SHP77 (cell line): Measurements from ENCODE around the gene ABCC8.

Experiments
- DNase-seq, 2 experiments: peaks; one replicate each; lab custom pipeline; 2025; lab: John Stamatoyannopoulos, UW

ABCC8 gene

GRCh38 chr11:17476317-17477083 is at the start of gene ABCC8:
ABCC8 (minus strand) TSS chr11:17476845; CDS start chr11:17476776, 69 bp downstream.
- no peak for DNase-seq

- DNase-seq: no peak
These were observed 49.7 kb upstream of the ABCC8 start for GRCh38 chr11:17526326-17526725.

- no peak for DNase-seq
These were observed 48.9 kb upstream of the ABCC8 start for GRCh38 chr11:17525570-17525969.

GRCh38 chr11:17524221-17524620 is 47.6 kb upstream of the ABCC8 start:
- no peak for DNase-seq

GRCh38 chr11:17522655-17523054 is 46.0 kb upstream of the ABCC8 start:
- DNase-seq: no peak

- DNase-seq: no peak
These were observed 44.7 kb upstream of the ABCC8 start for GRCh38 chr11:17521106-17521900.

GRCh38 chr11:17519061-17519885 is 42.6 kb upstream of the ABCC8 start:
- DNase-seq: no peak

- no peak for DNase-seq
These were observed 41.7 kb upstream of the ABCC8 start for GRCh38 chr11:17518366-17518765.

- no peak for DNase-seq
These were observed 40.5 kb upstream of the ABCC8 start for GRCh38 chr11:17517186-17517585.

- no peak for DNase-seq
These were observed 40.0 kb upstream of the ABCC8 start for GRCh38 chr11:17516551-17517150.

- DNase-seq: no peak
These were observed 39.0 kb upstream of the ABCC8 start for GRCh38 chr11:17515443-17516176.

- DNase-seq: no peak
These were observed 37.8 kb upstream of the ABCC8 start for GRCh38 chr11:17514476-17514875.

- no peak for DNase-seq
These were observed 37.2 kb upstream of the ABCC8 start for GRCh38 chr11:17513853-17514252.

GRCh38 chr11:17512101-17512500 is 35.5 kb upstream of the ABCC8 start:
- DNase-seq: no peak

GRCh38 chr11:17511571-17511970 is 34.9 kb upstream of the ABCC8 start:
- DNase-seq: no peak

GRCh38 chr11:17510507-17511206 is 34.0 kb upstream of the ABCC8 start:
- no peak for DNase-seq

GRCh38 chr11:17508791-17509190 is 32.1 kb upstream of the ABCC8 start:
- no peak for DNase-seq

- DNase-seq: no peak
These were observed 31.7 kb upstream of the ABCC8 start for GRCh38 chr11:17508306-17508705.

GRCh38 chr11:17507773-17508172 is 31.1 kb upstream of the ABCC8 start:
- DNase-seq: no peak

GRCh38 chr11:17506942-17507341 is 30.3 kb upstream of the ABCC8 start:
- no peak for DNase-seq

- DNase-seq: no peak
These were observed 29.7 kb upstream of the ABCC8 start for GRCh38 chr11:17506314-17506713.
